IPS DF 19.7 (cell line): ENCODE results near the gene TMEM125.
A peak's percentile ranks its signal among the peaks of the same experiment; 100 is the strongest.

Source experiments
- DNase-seq: peaks from one replicate; pipeline ENCODE4 v3.0.0-alpha.2; 2013; ENCODE audit warnings: low read depth, low spot score

The TMEM125 gene

DNA sequence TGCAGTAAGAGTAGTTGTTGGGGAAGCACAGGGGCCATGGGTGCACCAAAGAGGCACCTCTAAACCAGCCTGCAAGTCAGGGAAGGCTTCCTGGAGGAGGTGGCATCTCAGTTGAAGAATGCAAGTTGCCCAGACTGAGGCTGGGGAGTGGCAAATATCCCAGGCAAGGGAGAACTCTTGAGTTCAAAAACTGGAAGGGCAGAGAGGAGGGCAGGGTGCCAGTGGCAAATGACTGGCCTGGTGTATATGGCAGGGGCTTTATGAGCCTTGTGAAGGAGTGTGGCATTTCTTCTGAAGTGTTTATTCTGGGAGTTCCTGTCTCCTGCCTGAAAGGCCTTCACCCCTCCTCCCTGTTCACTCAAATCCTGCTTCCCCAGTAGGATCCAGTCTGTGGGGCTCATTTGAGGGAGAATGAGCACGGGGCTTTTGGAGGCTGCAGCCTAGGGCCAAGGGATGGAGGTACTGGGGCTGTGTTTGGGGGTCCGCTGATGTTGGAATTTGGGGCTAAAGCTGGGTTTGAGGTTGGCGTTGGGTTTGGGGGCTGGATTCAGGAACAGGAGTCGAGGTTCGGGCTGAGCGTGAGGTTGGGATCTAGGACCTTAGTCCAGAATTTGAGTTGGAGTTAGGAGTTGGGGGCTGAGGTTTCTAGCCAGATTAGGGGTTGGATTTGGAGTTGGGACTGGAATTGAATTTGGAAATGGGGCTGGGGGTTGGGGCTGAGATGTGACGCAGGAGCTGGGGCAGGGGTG, at the start of gene TMEM125:
TMEM125 (plus strand) TSS at position 357 of the 749 bp plus-strand sequence. CDS start 2,740 bp downstream, outside the sequence.
- DNase-seq: no peak

DNA sequence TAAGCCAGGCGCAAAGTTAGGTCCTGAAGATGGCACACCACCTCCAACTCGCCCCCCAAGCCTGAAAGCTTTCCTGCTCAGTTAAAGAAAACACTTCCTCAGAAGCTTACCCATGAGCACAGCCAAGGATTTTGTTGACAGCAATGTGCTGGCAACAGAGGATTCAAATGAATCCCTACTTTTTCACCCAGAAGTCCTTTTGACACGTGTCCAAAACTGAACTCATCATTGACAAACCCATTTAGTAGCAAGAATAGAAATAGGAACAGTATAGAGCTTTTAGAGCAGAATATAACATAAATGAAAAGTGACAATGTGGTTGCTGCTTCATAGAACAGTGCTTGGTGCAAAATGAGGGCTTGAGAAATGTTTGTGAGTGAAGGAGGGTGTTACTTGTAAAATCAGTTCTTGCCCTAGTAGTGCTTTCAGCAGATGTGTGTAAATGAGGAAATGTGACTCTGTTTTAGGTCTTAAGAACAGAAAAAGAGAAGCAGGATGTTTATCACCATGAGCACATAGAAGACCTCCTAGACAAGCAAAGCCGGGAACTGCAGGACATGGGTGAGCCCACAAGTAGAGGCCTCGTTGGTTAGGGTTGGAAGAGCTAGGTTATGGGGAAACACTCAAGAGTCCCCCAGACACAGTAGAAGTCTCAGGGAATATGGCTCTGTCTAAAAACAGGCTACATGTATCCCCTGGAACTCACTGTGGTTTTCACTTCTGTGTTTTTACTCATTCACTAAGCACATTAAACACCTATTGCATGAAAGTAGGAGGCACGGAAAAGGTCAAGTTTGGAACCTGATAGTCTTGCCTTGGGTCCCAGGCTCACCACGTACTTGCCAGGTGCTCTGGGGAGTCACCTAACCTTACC, 48.6 kb upstream of the TMEM125 start:
- no peak for DNase-seq

DNA sequence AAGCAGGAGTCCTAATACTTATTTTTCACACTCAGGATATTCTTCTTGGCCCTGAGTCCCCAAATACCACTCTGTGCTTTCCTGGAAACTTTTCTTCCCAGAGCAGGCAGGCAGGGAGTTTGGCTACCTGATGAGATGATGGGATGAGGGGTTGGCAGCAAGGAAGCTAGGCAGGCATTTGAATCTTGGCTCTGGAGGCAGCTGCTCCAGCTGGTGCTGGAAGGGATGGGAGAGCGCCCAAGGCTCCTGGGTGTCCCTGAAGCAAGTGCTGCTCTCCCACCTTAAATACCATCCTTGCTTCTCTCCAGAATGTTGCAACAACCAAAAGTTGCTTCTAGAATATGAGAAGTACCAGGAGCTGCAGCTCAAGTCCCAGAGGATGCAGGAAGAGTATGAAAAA, 48.0 kb upstream of the TMEM125 start:
- no peak for DNase-seq

DNA sequence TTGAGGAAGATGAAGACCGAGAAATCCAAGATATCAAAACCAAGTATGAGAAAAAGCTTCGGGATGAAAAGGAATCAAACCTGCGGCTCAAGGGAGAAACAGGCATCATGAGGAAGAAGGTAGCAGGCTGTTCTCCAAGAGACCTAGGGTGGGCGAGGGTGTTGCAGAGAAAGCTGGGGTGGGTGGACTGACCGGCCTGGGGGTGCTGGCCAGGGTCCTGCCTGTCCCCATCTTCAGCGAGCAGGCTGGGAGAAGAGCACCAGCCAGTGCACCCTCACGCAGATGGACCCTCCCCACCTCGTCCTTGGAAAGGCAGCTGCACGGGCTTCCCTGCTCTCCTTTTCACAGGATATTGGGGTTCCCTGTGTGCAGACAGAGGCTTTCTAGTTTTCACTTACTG, 46.9 kb upstream of the TMEM125 start:
- no peak for DNase-seq

DNA sequence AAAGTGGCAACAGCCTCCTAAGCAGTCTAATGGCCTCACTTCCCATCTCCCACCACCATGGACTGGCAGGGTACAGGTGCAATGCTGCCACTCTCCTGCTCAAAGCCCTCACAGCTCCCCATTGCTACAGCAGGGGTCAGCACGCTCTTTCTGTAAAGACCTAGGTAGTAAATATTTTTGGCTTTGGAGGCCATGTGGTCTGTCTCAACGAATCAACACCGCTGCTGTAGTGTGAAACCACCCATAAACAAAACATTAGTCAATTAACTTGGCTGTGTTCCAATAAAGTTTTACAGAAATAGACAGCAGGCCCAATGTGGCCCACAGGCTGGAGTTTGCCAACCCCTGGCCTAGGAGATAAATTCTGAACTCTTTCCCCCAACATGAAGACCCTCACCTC, 44.6 kb upstream of the TMEM125 start:
- DNase-seq: no peak

DNA sequence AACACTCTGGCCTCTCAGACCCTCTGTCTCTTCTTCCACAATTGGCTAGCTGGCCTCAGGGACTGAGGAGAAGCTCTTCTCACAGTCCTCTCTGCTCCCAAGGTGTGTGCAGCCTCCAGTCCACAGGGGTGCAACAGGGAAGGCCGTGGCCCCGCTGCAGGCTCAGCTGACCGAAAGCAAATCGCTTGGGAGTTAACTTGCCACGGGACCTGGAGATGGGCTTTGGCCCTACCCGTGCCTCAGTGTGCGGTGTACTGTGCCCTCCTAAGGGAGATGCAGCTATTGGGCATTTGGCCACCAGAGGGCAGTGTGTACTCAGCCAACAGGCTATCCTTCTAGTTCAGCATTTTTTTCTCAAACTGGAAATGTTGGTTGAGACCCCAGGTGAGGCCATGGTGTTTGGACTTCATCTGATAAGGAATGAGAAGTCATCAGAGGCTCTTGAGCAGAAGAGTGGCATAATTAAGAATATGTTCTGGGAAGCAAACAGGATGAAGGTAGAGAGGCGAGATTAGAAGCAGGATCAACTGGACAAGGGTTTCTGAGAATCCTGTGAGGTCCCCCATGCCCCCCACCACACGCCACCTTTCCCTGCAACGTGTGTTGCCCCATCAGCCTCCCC, 42.5 kb upstream of the TMEM125 start:
- DNase-seq: peak; percentile 75

DNA sequence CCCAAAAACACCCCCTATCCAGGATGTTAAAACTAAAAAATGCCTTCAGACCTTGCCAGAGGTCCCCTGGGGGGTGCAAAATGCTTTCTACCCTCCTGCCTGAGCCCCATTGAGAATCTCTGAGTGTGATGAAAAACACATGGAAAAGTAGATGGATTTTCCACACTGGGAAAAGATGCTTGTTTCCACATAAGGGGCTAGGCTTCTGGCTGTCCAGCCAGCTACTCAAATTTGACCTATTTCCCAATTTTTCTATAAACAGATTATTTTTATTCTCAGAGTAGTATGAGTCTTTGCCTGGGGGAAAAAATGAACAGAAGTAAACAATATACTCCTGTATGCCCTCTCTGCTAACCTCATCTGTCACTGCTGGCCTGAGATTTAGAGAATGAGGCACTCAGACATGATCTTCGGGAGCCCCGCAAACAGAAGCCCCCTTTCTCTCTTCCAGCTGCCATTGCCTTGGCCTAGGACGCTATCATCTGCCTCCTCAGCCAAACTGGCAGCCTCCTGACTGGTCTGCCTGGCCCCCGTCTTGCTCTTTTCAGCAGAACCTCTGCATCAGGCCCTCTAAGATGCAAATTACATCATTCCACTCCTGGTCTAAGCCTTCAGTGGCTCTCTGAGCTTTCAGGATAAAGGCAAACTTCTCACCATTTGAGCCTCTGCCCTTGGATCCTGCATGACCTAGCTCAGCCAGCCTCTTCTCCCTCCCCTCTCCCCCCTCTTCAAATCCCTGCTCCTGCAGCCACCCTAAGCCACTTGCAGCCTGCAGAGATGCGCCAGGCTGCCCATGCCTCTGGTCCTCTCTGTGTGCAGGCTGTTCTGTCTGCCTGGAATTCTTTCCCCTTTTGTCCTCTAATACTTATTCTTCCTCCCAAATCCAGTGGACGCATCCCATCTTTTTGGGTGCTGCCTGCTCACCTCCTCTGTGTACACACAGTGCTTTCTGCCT, 39.7 kb upstream of the TMEM125 start:
- DNase-seq: no peak

DNA sequence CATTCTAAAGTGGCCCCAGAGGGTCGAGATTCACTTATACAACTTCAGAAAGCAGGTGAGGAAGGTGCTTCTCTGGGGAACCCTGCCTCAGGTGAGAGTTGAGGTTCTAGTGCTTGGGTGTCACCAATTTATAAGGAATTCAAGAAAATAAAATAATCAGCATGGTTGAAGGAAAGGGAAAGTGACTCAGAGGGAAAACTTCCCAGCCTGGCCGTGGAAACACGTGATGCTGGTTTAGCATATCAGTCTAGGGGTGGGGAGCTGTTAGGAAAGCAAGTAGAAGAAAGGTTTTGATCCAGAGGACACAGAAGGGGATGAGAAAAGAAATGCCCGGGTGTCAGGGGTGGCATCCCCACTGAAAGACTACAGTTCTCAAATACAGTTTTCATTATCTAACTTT, 37.7 kb upstream of the TMEM125 start:
- DNase-seq: no peak

DNA sequence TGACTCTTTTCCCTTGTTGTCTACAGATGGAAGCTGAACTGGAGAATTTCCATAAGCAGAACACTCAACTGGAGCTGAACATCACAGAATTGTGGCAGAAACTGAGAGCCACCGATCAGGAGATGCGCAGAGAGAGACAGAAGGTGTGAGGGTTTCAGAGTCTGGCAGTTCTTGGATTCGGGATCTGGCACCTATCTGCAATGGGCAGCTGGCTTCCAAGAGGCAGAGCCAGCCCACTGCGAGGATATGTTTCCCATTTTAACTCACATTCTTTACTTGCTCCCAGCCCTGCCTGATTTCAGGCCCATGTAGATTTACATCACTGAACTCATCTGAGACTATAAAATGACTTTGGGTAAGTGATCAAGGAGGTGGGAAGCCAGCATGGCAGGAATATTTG, 37.3 kb upstream of the TMEM125 start:
- DNase-seq: no peak

DNA sequence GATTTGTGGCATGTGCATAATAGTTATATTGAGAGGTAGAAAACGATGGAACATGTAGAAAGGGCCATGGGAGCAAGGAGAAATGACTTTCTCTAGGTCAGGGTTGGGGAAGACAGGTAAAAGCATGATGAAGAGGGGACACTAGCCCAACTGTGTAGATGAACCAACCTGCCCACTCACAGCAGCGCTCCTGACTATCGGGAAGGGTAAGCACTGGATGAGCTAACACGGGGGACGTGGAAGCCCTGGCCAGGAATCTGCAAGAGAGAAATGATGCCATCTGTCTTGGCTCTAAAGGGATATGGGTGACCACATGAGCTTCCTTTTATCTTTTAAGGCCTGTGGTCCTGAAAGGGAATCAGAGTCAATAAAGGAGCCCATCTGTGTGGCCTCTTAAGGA, 36.2 kb upstream of the TMEM125 start:
- no peak for DNase-seq

DNA sequence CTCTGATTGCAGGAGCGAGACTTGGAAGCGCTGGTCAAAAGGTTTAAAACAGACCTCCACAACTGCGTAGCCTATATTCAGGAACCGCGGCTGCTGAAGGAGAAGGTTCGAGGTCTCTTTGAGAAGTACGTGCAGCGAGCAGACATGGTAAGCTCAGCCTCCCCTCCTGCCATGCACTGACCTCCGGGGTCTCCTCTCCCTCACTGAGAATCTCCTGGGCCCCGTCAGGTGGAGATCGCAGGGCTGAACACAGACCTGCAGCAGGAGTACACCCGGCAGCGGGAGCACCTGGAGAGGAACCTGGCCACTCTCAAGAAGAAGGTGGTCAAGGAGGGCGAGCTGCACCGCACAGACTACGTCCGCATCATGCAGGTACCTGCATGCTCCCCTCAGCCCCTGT, 35.5 kb upstream of the TMEM125 start:
- DNase-seq: no peak

DNA sequence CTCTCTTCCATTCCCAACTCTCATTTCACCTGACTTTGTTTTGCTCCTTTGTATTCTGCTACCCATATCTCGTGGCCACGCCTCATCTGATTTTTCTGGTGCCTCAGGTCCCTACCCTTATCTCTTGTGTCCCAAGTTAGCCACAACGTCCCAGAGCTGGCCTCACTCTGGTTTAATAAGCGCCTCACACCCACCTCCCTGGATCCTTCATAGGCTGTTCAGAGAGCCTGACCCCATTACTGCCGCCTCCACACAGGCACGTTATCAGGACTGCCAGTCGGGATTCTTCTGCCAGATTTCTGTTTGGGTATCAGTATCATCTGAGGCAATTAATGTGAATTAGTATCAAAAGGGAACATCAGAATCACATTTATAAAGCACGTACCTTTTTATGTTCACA, 34.7 kb upstream of the TMEM125 start:
- DNase-seq: no peak

DNA sequence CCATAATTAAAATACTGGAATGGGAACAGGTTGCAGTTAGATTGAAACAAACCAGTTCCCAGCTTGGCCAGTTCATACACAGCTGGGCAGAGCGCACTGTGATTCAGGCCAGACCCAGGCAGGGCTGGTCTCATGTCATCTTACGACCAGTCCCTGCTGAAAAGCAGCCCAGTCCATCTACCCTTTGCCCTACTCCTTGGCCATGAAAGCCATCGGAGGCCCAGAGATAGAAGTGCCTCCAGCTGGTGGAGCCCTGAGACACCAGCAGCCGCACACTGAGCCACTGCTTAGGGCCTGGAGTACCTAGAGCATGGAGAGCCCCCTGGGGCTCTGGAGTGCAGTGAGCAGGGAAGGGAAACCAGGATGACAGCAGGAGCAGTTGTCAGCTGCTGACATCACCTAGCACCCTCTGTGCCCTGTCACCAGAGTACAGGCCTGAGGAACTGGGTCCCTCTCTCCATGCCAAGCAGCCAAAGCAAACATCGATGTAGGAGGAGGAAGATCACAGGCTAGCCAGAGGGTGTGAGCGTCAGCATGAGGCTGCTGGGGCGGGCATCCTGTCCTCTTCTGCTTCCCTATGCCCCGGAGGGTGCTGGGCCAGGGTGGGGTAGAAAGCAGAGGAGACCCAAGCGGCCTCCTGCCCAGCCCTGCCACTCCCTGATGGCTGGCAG, 34.2 kb upstream of the TMEM125 start:
- no peak for DNase-seq

DNA sequence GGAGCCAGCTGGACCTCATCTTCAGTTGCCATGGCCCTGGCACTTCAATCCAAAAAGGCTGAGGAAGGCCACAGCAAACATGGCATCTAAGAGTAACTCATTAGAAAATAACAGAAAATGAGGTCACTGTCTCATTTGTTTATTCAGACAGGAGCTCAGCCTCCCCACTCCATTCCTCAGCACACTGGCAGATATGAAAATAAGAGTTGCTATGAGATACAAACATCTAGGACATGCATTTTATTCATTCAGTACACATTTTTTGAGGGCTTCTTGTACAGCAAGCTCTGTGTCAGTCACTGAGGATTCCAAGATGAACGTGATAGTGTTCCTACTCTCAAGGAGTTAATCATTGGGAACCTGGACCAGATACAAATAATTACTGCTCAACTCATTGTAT, 32.7 kb upstream of the TMEM125 start:
- DNase-seq: no peak

DNA sequence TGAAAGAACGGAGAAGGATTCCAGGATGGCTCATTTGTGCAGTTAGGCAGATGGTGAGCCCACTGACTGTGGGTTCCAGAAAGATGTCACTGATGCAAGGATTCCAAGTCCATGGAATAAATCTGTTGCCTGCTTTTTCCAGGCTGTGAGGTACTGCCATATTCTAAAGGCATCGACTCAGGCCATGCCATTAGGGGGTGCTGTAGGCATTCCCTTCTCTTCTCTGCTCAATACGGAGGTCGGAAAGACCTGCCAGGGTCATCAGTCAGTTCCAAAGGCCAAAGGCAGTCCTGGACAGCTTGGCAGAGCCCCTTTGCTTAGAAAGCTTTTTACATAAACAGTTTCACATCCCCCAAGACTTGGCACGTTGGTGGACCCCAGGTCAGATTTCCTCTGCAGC, 31.7 kb upstream of the TMEM125 start:
- peak; percentile 47 for DNase-seq

DNA sequence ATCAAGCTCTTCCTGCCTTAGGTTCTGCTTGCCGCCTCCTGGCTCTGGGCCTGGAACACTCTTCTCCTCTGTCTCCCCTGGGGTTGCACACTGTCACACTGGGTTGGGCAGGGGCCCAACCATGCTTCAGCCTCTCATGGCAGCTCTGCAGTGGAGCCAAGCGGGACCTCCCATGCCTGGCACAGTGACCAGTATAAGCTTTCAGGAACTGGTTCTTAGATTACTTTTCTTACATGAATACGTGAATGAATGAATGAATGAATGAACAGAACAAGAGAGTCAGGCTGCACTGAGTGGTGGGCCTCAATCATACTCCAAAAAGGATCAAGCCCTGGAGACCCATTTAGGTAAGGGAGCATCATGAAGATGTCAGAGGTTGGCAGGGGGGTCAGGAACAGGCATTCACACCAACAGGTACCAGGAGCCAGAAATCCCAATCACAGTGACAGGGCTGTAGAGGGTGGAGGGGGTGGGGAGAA, 30.8 kb upstream of the TMEM125 start:
- no peak for DNase-seq

DNA sequence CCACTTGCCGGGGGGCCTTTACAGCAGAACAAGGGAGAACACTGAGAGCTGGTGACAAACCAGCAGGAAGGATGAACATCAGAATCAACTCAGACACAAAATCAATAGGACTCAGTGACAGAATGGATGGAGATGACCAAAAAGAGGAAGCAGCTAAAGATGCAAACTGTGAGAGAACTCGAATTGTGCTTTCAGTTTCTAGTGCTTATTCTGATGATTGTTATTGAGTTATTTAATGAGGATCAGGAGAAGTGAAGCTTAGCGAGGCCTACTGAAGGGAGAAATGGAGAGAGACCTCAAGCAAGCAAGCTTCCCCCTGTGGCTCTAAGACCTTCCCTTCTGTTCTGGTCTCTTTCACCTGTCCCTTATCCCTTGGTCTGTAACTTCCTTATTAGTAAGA, 30.3 kb upstream of the TMEM125 start:
- no peak for DNase-seq

DNA sequence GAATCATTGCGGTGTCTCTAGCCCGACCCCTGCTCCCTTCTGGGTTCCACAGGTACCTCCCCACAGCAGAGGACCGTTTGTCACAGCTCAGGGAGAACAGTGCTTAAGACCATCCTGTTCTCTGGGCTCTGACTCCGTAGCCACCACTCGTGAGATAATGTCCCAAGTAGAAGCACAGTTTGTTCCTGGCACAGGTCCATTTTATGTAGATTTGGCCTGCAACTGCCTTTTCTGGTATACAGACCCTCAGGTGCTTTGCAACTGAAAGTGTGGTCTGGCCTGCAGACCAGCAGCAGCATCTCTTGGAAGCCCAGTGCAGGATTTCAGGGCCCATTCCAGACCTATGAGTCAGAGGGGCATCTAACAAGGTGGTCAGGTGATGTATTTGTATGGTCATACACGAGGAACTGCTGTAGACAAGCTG, 28.4 kb upstream of the TMEM125 start:
- no peak for DNase-seq

DNA sequence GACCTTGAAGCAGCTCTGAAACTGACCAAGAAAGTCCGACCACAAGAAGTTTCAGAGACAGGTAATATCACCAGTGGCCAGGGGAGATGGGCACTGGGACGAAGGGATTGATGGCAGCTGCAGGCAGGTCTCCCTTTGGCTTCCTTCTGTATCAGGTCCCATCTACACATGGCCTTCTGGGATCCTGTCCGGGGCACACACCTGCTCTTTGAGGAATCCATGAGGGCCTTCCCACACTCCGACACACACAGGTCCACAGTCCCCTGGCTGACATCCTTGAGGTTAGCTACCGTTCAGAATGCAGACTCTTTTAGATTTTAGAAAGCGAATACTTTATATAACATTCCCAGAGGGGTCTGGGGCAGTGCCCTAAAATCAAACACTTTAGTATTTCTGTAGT, 26.5 kb upstream of the TMEM125 start:
- no peak for DNase-seq

DNA sequence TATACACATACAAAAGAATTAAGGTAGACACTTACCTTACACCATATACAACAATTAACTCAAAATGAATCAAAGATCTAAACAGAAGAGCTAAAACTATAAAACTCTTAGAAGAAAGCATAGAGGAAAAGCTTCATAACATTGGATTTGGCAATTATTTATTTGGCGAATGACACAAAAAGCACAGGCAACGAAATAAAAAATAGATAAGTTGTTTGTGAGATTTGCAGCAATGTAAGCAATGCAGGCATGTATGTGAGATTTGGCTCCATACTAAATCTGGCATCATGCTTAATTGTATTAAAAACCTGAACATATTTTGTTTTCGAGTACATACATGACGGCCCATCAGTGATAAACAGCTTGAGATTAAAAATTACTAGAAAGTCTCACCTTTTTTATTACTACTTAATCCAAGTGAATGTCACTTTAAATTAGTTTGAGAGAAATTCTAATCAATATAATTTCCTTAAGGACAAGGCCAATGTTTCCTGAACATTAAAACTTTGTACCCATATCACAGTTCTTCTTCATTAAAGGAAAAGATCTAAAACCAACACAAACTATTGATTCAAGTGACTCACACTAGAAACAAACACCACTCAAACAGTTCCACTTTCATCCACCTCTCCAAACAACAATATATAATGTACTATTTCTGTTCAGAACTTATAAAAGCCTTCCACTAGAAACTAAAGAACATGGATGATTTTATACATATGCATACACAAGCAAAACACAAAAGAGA, 23.1 kb upstream of the TMEM125 start:
- DNase-seq: no peak
